GM10266 (cell line): Measurements from ENCODE around the gene UNC80.

ENCODE experiments used
- DNase-seq: peaks from one replicate; pipeline ENCODE4 v3.0.0; 2012; ENCODE audit errors: extremely low spot score
- CTCF ChIP-seq: IDR thresholded peaks from 2 replicates; pipeline ENCODE4 v1.5.1; 2012; ENCODE audit warnings: mild to moderate bottlenecking, low read depth; ENCODE audit not compliant: control insufficient read depth, insufficient read depth; ENCODE audit errors: missing control alignments

The UNC80 gene

GRCh38 chr2:209965723-209966122, 194.1 kb downstream of the UNC80 start:
- no peak for DNase-seq
- no peak for TF ChIP-seq CTCF

GRCh38 chr2:209969692-209970091, 198.1 kb downstream of the UNC80 start:
- no peak for DNase-seq
- TF ChIP-seq CTCF: no peak

GRCh38 chr2:209970271-209970670, 198.6 kb downstream of the UNC80 start:
- TF ChIP-seq CTCF: no peak
- no peak for DNase-seq

- DNase-seq: no peak
- no peak for TF ChIP-seq CTCF
Observed at GRCh38 chr2:209970711-209971110, 199.1 kb downstream of the UNC80 start.

- DNase-seq: no peak
Observed at GRCh38 chr2:209973328-209973727, 201.7 kb downstream of the UNC80 start.

GRCh38 chr2:209974576-209974975, 202.9 kb downstream of the UNC80 start:
- no peak for DNase-seq
- TF ChIP-seq CTCF: no peak

More at GRCh38 chr2:209973328-209973727, 201.7 kb downstream of the UNC80 start:
- TF ChIP-seq CTCF: no peak

GRCh38 chr2:209976698-209977385, 205.2 kb downstream of the UNC80 start:
- TF ChIP-seq CTCF: no peak
- no peak for DNase-seq
